WTC11 (cell line): ENCODE measurements around the gene CBY1. TPM values are rescaled to one million over a fixed set of nuclear protein-coding genes. Genes with fewer than 3 reads are reported as not detected.

ENCODE experiments used
- ATAC-seq: fragments of 200-7000 bp; cut with Tn5 transposase; 2 replicates; pipeline ENCODE4 v1.10.0; 2021; ENCODE audit warnings: mild to moderate bottlenecking, moderate library complexity
- CTCF ChIA-PET: fragments of 300-600 bp; sonication (Branson Sonifier 250); formaldehyde crosslinking; loops from one replicate; lab custom pipeline; 2021; ENCODE audit warnings: antibody characterized with exemption; lab: Charles Lee
- POLR2A ChIA-PET: fragments of 350-600 bp; sonication (Branson Sonifier 250); formaldehyde crosslinking; loops from one replicate; lab custom pipeline; 2021; ENCODE audit warnings: antibody characterized with exemption; lab: Charles Lee
- DNase-seq: peaks from one replicate; pipeline ENCODE4 v3.0.0; 2021; ENCODE audit warnings: low spot score
- H3K27ac Mint-ChIP-seq: 2 replicates; pipeline ENCODE4 v1.8.0; 2021; ENCODE audit warnings: mixed read lengths
- H3K27me3 Mint-ChIP-seq: 2 replicates; pipeline ENCODE4 v1.8.0; 2021; ENCODE audit warnings: low read depth, mild to moderate bottlenecking, moderate library complexity, mixed read lengths
- H3K36me3 Mint-ChIP-seq: 2 replicates; pipeline ENCODE4 v1.8.0; 2021; ENCODE audit warnings: mixed read lengths
- H3K4me1 Mint-ChIP-seq: 2 replicates; pipeline ENCODE4 v1.8.0; 2022; ENCODE audit warnings: mixed read lengths
- H3K4me3 Mint-ChIP-seq: 2 replicates; pipeline ENCODE4 v1.8.0; 2021; ENCODE audit warnings: mild to moderate bottlenecking, moderate library complexity, mixed read lengths
- H3K9me3 Mint-ChIP-seq: 2 replicates; pipeline ENCODE4 v1.8.0; 2021; ENCODE audit warnings: mixed read lengths
- CREM ChIP-seq: sonication (generic); formaldehyde crosslinking; IDR thresholded peaks from 2 replicates; pipeline ENCODE4 v1.8.1; 2022; ENCODE audit warnings: mild to moderate bottlenecking, missing genetic modification reagents, moderate library complexity
- ETV6 ChIP-seq: sonication (generic); formaldehyde crosslinking; IDR thresholded peaks from 2 replicates; pipeline ENCODE4 v1.8.1; 2022; ENCODE audit warnings: mild to moderate bottlenecking, missing genetic modification reagents
- FOXK1 ChIP-seq: sonication (generic); formaldehyde crosslinking; IDR thresholded peaks from 2 replicates; pipeline ENCODE4 v1.8.0; 2022; ENCODE audit warnings: mild to moderate bottlenecking, moderate library complexity, missing genetic modification reagents
- IRF1 ChIP-seq: sonication (generic); formaldehyde crosslinking; IDR thresholded peaks from 2 replicates; pipeline ENCODE4 v1.8.0; 2023; ENCODE audit warnings: missing genetic modification reagents
- JAZF1 ChIP-seq: fragments of 250-450 bp; sonication (Bioruptor Pico); IDR thresholded peaks from 2 replicates; pipeline ENCODE4 v1.9.0; 2021; ENCODE audit warnings: moderate library complexity, mild to moderate bottlenecking, inconsistent platforms
- MYBL2 ChIP-seq: sonication (generic); formaldehyde crosslinking; IDR thresholded peaks from 2 replicates; pipeline ENCODE4 v1.8.1; 2023; ENCODE audit warnings: mild to moderate bottlenecking, moderate library complexity, missing genetic modification reagents
- NFE2L1 ChIP-seq: sonication (generic); formaldehyde crosslinking; IDR thresholded peaks from 2 replicates; pipeline ENCODE4 v1.8.1; 2023; ENCODE audit warnings: missing genetic modification reagents
- NFYB ChIP-seq: sonication (generic); formaldehyde crosslinking; conservative IDR thresholded peaks from 2 replicates; pipeline ENCODE4 v1.8.0; 2022; ENCODE audit warnings: low read depth, missing genetic modification reagents
- PRRX2 ChIP-seq: fragments of 250-450 bp; sonication (Bioruptor Pico); IDR thresholded peaks from 2 replicates; pipeline ENCODE4 v1.8.0; 2021; ENCODE audit warnings: mild to moderate bottlenecking
- SMAD3 ChIP-seq: sonication (generic); formaldehyde crosslinking; IDR thresholded peaks from 2 replicates; pipeline ENCODE4 v1.8.0; 2022; ENCODE audit warnings: missing genetic modification reagents, mild to moderate bottlenecking, borderline replicate concordance
- ZMAT4 ChIP-seq: fragments of 250-450 bp; sonication (Bioruptor Pico); IDR thresholded peaks from 2 replicates; pipeline ENCODE4 v1.9.0; 2021; ENCODE audit warnings: mild to moderate bottlenecking
- ZNF121 ChIP-seq: sonication (generic); formaldehyde crosslinking; IDR thresholded peaks from 2 replicates; pipeline ENCODE4 v1.8.0; 2023; ENCODE audit warnings: missing genetic modification reagents
- ZNF219 ChIP-seq: sonication (generic); formaldehyde crosslinking; IDR thresholded peaks from 2 replicates; pipeline ENCODE4 v1.8.0; 2023; ENCODE audit warnings: missing genetic modification reagents, mild to moderate bottlenecking, borderline replicate concordance
- ZNF416 ChIP-seq: fragments of 250-450 bp; sonication (Bioruptor Pico); IDR thresholded peaks from 2 replicates; pipeline ENCODE4 v1.9.0; 2021; ENCODE audit warnings: mild to moderate bottlenecking, inconsistent platforms
- ZNF423 ChIP-seq: fragments of 250-450 bp; sonication (Bioruptor Pico); IDR thresholded peaks from 2 replicates; pipeline ENCODE4 v2.1.2; 2022; ENCODE audit warnings: mild to moderate bottlenecking, moderate library complexity
- ZNF425 ChIP-seq: fragments of 250-450 bp; sonication (Bioruptor Pico); conservative IDR thresholded peaks from 2 replicates; pipeline ENCODE4 v1.9.0; 2021; ENCODE audit warnings: mild to moderate bottlenecking
- ZNF512 ChIP-seq: sonication (generic); formaldehyde crosslinking; IDR thresholded peaks from 2 replicates; pipeline ENCODE4 v1.8.1; 2022; ENCODE audit warnings: missing genetic modification reagents, borderline replicate concordance
- total RNA-seq: library from RNA; stranded (reverse); gene quantifications from 3 replicates; pipeline ENCODE4 v1.2.3, GENCODE V29; 2021
- TF ChIP-seq, protein P1 (sequence below): sonication (generic); formaldehyde crosslinking; IDR thresholded peaks from 2 replicates; pipeline ENCODE4 v1.8.1; 2023; ENCODE audit warnings: mild to moderate bottlenecking, missing genetic modification reagents, moderate library complexity
- TF ChIP-seq, protein P2 (sequence below): sonication (generic); formaldehyde crosslinking; IDR thresholded peaks from 2 replicates; pipeline ENCODE4 v1.8.0; 2023; ENCODE audit warnings: missing genetic modification reagents, mild to moderate bottlenecking, borderline replicate concordance
- TF ChIP-seq, protein P3 (sequence below): sonication (generic); formaldehyde crosslinking; IDR thresholded peaks from 2 replicates; pipeline ENCODE4 v1.8.0; 2022; ENCODE audit warnings: mild to moderate bottlenecking, missing genetic modification reagents
- TF ChIP-seq, protein P4 (sequence below): fragments of 200-600 bp; IDR thresholded peaks from 2 replicates; pipeline ENCODE4 v1.8.0; 2022; ENCODE audit warnings: antibody characterized with exemption
- TF ChIP-seq, protein P5 (sequence below): sonication (generic); formaldehyde crosslinking; IDR thresholded peaks from 2 replicates; pipeline ENCODE4 v1.8.1; 2022; ENCODE audit warnings: mild to moderate bottlenecking, moderate library complexity, missing genetic modification reagents

Gene CBY1
- total RNA-seq, 1 experiment from 2014 or later, result 26.5 TPM

DNA sequence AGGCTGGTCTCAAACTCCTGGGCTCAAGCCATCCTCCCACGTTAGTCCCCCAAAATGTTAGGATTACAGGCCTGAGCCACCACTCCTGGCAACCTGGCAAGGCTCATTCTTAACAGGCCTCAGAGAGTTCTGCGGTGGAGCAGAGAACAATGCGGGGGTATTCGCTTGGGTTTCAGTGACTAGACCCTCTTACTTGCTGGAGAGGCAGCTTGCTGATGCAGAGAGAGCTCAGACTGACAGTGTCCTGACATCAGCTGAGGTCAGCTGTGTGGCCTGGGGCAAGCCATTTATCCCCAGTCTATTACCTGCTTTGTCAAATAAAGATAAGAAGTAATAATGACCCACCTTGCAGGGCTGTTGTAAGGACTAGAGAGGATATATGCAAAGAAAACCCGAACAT is 46.2 kb upstream of the CBY1 start:
- H3K36me3 Mint-ChIP-seq, result peaks cover 3% of the 10 kb centered on the region; the same call in 1 of the 2 replicates
- H3K9me3 Mint-ChIP-seq, result 0 out of 2 replicates have a peak, but pooled peaks cover 3% of the 10 kb centered on the region
- ChIA-PET POLR2A (no interaction called here), CTCF (interaction anchor here (0.6 kb wide), 1 partner anchor 348 kb away, joined by 3 read pairs; no protein-coding TSS in a partner anchor)
- no peaks in the 10 kb centered on the region for H3K27me3 Mint-ChIP-seq
- H3K4me1 Mint-ChIP-seq, result peaks cover 5% of the 10 kb centered on the region
- no peak overlapping the region for H3K4me3 Mint-ChIP-seq
- DNase-seq (no peak), ATAC-seq (no peak)
- peak overlapping the region; percentile 22; the same call in 1 of the 2 replicates for H3K27ac Mint-ChIP-seq
- TF ChIP-seq ZNF219 (no peak), ZNF416 (CRISPR knock-in tag) (no peak), ETV6 (no peak)
- TF ChIP-seq, protein P1, sequence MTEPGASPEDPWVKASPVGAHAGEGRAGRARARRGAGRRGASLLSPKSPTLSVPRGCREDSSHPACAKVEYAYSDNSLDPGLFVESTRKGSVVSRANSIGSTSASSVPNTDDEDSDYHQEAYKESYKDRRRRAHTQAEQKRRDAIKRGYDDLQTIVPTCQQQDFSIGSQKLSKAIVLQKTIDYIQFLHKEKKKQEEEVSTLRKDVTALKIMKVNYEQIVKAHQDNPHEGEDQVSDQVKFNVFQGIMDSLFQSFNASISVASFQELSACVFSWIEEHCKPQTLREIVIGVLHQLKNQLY, result no peak
- TF ChIP-seq, protein P2, sequence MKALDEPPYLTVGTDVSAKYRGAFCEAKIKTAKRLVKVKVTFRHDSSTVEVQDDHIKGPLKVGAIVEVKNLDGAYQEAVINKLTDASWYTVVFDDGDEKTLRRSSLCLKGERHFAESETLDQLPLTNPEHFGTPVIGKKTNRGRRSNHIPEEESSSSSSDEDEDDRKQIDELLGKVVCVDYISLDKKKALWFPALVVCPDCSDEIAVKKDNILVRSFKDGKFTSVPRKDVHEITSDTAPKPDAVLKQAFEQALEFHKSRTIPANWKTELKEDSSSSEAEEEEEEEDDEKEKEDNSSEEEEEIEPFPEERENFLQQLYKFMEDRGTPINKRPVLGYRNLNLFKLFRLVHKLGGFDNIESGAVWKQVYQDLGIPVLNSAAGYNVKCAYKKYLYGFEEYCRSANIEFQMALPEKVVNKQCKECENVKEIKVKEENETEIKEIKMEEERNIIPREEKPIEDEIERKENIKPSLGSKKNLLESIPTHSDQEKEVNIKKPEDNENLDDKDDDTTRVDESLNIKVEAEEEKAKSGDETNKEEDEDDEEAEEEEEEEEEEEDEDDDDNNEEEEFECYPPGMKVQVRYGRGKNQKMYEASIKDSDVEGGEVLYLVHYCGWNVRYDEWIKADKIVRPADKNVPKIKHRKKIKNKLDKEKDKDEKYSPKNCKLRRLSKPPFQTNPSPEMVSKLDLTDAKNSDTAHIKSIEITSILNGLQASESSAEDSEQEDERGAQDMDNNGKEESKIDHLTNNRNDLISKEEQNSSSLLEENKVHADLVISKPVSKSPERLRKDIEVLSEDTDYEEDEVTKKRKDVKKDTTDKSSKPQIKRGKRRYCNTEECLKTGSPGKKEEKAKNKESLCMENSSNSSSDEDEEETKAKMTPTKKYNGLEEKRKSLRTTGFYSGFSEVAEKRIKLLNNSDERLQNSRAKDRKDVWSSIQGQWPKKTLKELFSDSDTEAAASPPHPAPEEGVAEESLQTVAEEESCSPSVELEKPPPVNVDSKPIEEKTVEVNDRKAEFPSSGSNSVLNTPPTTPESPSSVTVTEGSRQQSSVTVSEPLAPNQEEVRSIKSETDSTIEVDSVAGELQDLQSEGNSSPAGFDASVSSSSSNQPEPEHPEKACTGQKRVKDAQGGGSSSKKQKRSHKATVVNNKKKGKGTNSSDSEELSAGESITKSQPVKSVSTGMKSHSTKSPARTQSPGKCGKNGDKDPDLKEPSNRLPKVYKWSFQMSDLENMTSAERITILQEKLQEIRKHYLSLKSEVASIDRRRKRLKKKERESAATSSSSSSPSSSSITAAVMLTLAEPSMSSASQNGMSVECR, result no peak
- TF ChIP-seq, protein P3, sequence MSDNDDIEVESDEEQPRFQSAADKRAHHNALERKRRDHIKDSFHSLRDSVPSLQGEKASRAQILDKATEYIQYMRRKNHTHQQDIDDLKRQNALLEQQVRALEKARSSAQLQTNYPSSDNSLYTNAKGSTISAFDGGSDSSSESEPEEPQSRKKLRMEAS (CRISPR knock-in tag), result no peak

GRCh38 chr22:38611559-38611958 is 44.9 kb upstream of the CBY1 start:
- Mint-ChIP-seq H3K4me1 (peaks cover 5% of the 10 kb centered on the region), H3K27ac (no peak overlapping the region), H3K9me3 (0 out of 2 replicates have a peak, but pooled peaks cover 3% of the 10 kb centered on the region), H3K4me3 (no peak overlapping the region), H3K27me3 (no peaks in the 10 kb centered on the region), H3K36me3 (peaks cover 5% of the 10 kb centered on the region)
- DNase-seq (no peak), ATAC-seq (no peak)
- TF ChIP-seq ZNF423 (CRISPR knock-in tag), result no peak
- TF ChIP-seq ZMAT4 (CRISPR knock-in tag), result no peak
- TF ChIP-seq JAZF1 (CRISPR knock-in tag), result no peak
- no peak for TF ChIP-seq IRF1 (CRISPR knock-in tag)
- TF ChIP-seq CREM, result no peak
- TF ChIP-seq, protein P4, sequence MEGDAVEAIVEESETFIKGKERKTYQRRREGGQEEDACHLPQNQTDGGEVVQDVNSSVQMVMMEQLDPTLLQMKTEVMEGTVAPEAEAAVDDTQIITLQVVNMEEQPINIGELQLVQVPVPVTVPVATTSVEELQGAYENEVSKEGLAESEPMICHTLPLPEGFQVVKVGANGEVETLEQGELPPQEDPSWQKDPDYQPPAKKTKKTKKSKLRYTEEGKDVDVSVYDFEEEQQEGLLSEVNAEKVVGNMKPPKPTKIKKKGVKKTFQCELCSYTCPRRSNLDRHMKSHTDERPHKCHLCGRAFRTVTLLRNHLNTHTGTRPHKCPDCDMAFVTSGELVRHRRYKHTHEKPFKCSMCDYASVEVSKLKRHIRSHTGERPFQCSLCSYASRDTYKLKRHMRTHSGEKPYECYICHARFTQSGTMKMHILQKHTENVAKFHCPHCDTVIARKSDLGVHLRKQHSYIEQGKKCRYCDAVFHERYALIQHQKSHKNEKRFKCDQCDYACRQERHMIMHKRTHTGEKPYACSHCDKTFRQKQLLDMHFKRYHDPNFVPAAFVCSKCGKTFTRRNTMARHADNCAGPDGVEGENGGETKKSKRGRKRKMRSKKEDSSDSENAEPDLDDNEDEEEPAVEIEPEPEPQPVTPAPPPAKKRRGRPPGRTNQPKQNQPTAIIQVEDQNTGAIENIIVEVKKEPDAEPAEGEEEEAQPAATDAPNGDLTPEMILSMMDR, result no peak
- TF ChIP-seq NFE2L1 (CRISPR knock-in tag), result no peak
- no peak for TF ChIP-seq FOXK1 (CRISPR knock-in tag)
- no peak for TF ChIP-seq PRRX2 (CRISPR knock-in tag)
- TF ChIP-seq, protein P5, sequence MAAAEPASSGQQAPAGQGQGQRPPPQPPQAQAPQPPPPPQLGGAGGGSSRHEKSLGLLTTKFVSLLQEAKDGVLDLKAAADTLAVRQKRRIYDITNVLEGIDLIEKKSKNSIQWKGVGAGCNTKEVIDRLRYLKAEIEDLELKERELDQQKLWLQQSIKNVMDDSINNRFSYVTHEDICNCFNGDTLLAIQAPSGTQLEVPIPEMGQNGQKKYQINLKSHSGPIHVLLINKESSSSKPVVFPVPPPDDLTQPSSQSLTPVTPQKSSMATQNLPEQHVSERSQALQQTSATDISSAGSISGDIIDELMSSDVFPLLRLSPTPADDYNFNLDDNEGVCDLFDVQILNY (CRISPR knock-in tag), result no peak
- no peak for TF ChIP-seq ZNF121 (CRISPR knock-in tag)
- TF ChIP-seq MYBL2 (CRISPR knock-in tag), result no peak
- TF ChIP-seq ZNF512 (CRISPR knock-in tag), result no peak
- TF ChIP-seq NFYB (CRISPR knock-in tag), result no peak
- no peak for TF ChIP-seq SMAD3 (CRISPR knock-in tag)
- TF ChIP-seq ZNF425 (CRISPR knock-in tag), result no peak
- CTCF ChIA-PET, result no interaction called here
- POLR2A ChIA-PET, result no interaction called here
